GM12875 (cell line): ENCODE data around the gene TRIM56.

Experiments
- H3K4me3 ChIP-seq: one replicate; pipeline ENCODE4 v1.5.1; 2011; ENCODE audit warnings: low read depth, low read length, control low read depth
- CTCF ChIP-seq: IDR thresholded peaks from 2 replicates; pipeline ENCODE4 v1.5.1; 2011; ENCODE audit warnings: low read depth, mild to moderate bottlenecking, control low read depth, inconsistent platforms, low read length, moderate library complexity, borderline replicate concordance; ENCODE audit not compliant: insufficient read depth

TRIM56 gene

GRCh38 chr7:101140339-101140699 is 55.0 kb downstream of the TRIM56 start:
- H3K4me3 ChIP-seq: no peak overlapping the region
- TF ChIP-seq CTCF: no peak

- H3K4me3 ChIP-seq: no peak overlapping the region
- no peak for TF ChIP-seq CTCF
Observed at GRCh38 chr7:101140746-101141382, 55.6 kb downstream of the TRIM56 start.
